Smooth muscle cell (in vitro differentiated cells): ENCODE data around the gene NATD1. TPM values are rescaled to one million over a fixed set of nuclear protein-coding genes. Genes with fewer than 3 reads are reported as not detected.

Experiments
- DNase-seq: peaks from one replicate; lab custom pipeline; 2025; ENCODE audit not compliant: unreplicated experiment; lab: John Stamatoyannopoulos, UW
- H2AFZ ChIP-seq: fragments of 200-600 bp; sonication (generic); 2 replicates; pipeline ENCODE4 v1.6.0; 2016; ENCODE audit warnings: antibody characterized with exemption, low read depth, mild to moderate bottlenecking
- H3F3A ChIP-seq: fragments of 200-600 bp; sonication (generic); 2 replicates; pipeline ENCODE4 v1.6.0; 2017; ENCODE audit warnings: antibody characterized with exemption, low read depth
- H3K27ac ChIP-seq: fragments of 200-600 bp; sonication (generic); 2 replicates; pipeline ENCODE4 v1.5.1; 2016; ENCODE audit warnings: low read depth, mild to moderate bottlenecking
- H3K27me3 ChIP-seq: fragments of 200-600 bp; sonication (generic); 2 replicates; pipeline ENCODE4 v1.6.1; 2016; ENCODE audit warnings: low read depth, mild to moderate bottlenecking
- H3K36me3 ChIP-seq: fragments of 200-600 bp; sonication (generic); 2 replicates; pipeline ENCODE4 v1.5.1; 2016; ENCODE audit warnings: low read depth
- H3K4me1 ChIP-seq: fragments of 200-600 bp; sonication (generic); 2 replicates; pipeline ENCODE4 v1.5.1; 2016; ENCODE audit warnings: low read depth
- H3K4me2 ChIP-seq: fragments of 200-600 bp; sonication (generic); 2 replicates; pipeline ENCODE4 v1.6.0; 2016; ENCODE audit warnings: mild to moderate bottlenecking
- H3K4me3 ChIP-seq: fragments of 200-600 bp; sonication (generic); 2 replicates; pipeline ENCODE4 v1.5.1; 2016; ENCODE audit warnings: mild to moderate bottlenecking
- H3K79me2 ChIP-seq: fragments of 200-600 bp; sonication (generic); 2 replicates; pipeline ENCODE4 v1.6.0; 2016; ENCODE audit warnings: low read depth, mild to moderate bottlenecking
- H3K9ac ChIP-seq: fragments of 200-600 bp; sonication (generic); 2 replicates; pipeline ENCODE4 v1.6.0; 2016; ENCODE audit warnings: low read depth
- H3K9me3 ChIP-seq: fragments of 200-600 bp; sonication (generic); replicated peaks from 2 replicates; pipeline ENCODE4 v1.5.1; 2016; ENCODE audit warnings: low read depth
- H4K20me1 ChIP-seq: fragments of 200-600 bp; sonication (generic); 2 replicates; pipeline ENCODE4 v1.6.0; 2016; ENCODE audit warnings: low read depth
- CTCF ChIP-seq: fragments of 200-600 bp; sonication (generic); IDR thresholded peaks from 2 replicates; pipeline ENCODE4 v1.5.1; 2017; ENCODE audit warnings: borderline replicate concordance, mild to moderate bottlenecking, antibody characterized with exemption; ENCODE audit not compliant: insufficient read depth, poor library complexity, severe bottlenecking
- WGBS: methylation state at CpG from one replicate; pipeline ENCODE4 v1.1.7; 2016; ENCODE audit warnings: low lambda C conversion rate; 5-methylcytosine and 5-hydroxymethylcytosine counted together
- polyA plus RNA-seq: library from polyadenylated mRNA; unstranded; fragments of >200 nt; fragmentation: Nextera tagmentation; extraction: Ambion mirVana; gene quantifications from 2 replicates; pipeline ENCODE4 v1.2.1, GENCODE V29; 2016
- total RNA-seq: library from RNA; depleted of rRNA; stranded (reverse); fragments of >200 nt; gene quantifications from 2 replicates; pipeline ENCODE4 v1.2.3, GENCODE V29; 2014

Gene NATD1
- total and polyA plus RNA-seq, 2 experiments from 2014 or later: 2.2 to 2.7 TPM

GRCh38 chr17:21210411-21211076 lies 42.7 kb downstream of the NATD1 start:
- H4K20me1 ChIP-seq: peaks cover 81% of the 10 kb centered on the region
- TF ChIP-seq CTCF: no peak

GRCh38 chr17:21209511-21210175 lies 43.6 kb downstream of the NATD1 start:
- H3K27me3 ChIP-seq: no peaks in the 10 kb centered on the region
- no peak overlapping the region for H3K4me3 ChIP-seq
- H3K9me3 ChIP-seq: no peaks in the 10 kb centered on the region
- no peak for DNase-seq
- H3F3A ChIP-seq: no peaks in the 10 kb centered on the region
- no peak for TF ChIP-seq CTCF
- H3K79me2 ChIP-seq: peaks cover 90% of the 10 kb centered on the region
- H3K36me3 ChIP-seq: no peaks in the 10 kb centered on the region
- H2AFZ ChIP-seq: no peak overlapping the region
- H3K9ac ChIP-seq: no peak overlapping the region
- no peak overlapping the region for H3K4me2 ChIP-seq
- WGBS: 95% methylated on average over 17 of the region's 17 CpGs
- H3K4me1 ChIP-seq: peaks cover 15% of the 10 kb centered on the region
- H3K27ac ChIP-seq: no peak overlapping the region
- peaks cover 90% of the 10 kb centered on the region for H4K20me1 ChIP-seq

More at GRCh38 chr17:21210411-21211076, 42.7 kb downstream of the NATD1 start:
- Histone ChIP-seq H3K36me3 (no peaks in the 10 kb centered on the region), H3K27me3 (no peaks in the 10 kb centered on the region), H3K4me2 (no peak overlapping the region), H3K27ac (no peak overlapping the region), H3K4me1 (peaks cover 22% of the 10 kb centered on the region), H3K4me3 (no peak overlapping the region), H3K79me2 (peaks cover 81% of the 10 kb centered on the region), H2AFZ (no peak overlapping the region), H3K9ac (no peak overlapping the region), H3K9me3 (no peaks in the 10 kb centered on the region), H3F3A (no peaks in the 10 kb centered on the region)
- 94% methylated on average over 15 of the region's 15 CpGs for WGBS
- DNase-seq: no peak

GRCh38 chr17:21208352-21208751 lies 44.9 kb downstream of the NATD1 start:
- no peaks in the 10 kb centered on the region for H3K27me3 ChIP-seq
- H3K36me3 ChIP-seq: no peaks in the 10 kb centered on the region
- H3K9me3 ChIP-seq: no peaks in the 10 kb centered on the region
- H3K27ac ChIP-seq: no peak overlapping the region
- no peak for DNase-seq
- peaks cover 100% of the 10 kb centered on the region for H3K79me2 ChIP-seq
- H2AFZ ChIP-seq: no peak overlapping the region
- H4K20me1 ChIP-seq: peaks cover 100% of the 10 kb centered on the region
- H3K9ac ChIP-seq: no peak overlapping the region
- WGBS: 93% methylated on average over 7 of the region's 7 CpGs
- no peak for TF ChIP-seq CTCF
- no peak overlapping the region for H3K4me2 ChIP-seq
- no peaks in the 10 kb centered on the region for H3F3A ChIP-seq
- peaks cover 15% of the 10 kb centered on the region for H3K4me1 ChIP-seq
- no peak overlapping the region for H3K4me3 ChIP-seq
